Measurements from ENCODE around the gene UNC45A. TPM values are rescaled to one million over a fixed set of nuclear protein-coding genes. Genes with fewer than 3 reads are reported as not detected.
"Not testable (repeated sequence)": the region's sequence is repeated elsewhere in the genome, so short reads cannot be mapped to it uniquely, and the experiment has no call there.

UNC45A gene
- total RNA-seq, 1 donor from 2014 or later = 60.9 TPM

- no peak for TF ChIP-seq CTCF (IDR thresholded peaks at IDR 0.05)
- H3K4me3 ChIP-seq = no peak overlapping the region
- H3K4me1 ChIP-seq = peaks cover 14% of the 10 kb centered on the region
- ATAC-seq = no peak
- intact Hi-C loops (cut with DNase I) = no loop called here
- no peaks in the 10 kb centered on the region for H3K9me3 ChIP-seq
- no peak for DNase-seq
- H3K27ac ChIP-seq = no peak overlapping the region
- no peaks in the 10 kb centered on the region for H3K27me3 ChIP-seq
- H3K36me3 ChIP-seq = peaks cover 60% of the 10 kb centered on the region
Observed at GRCh38 chr15:90905306-90906180, 29.5 kb upstream of the UNC45A start.

DNA sequence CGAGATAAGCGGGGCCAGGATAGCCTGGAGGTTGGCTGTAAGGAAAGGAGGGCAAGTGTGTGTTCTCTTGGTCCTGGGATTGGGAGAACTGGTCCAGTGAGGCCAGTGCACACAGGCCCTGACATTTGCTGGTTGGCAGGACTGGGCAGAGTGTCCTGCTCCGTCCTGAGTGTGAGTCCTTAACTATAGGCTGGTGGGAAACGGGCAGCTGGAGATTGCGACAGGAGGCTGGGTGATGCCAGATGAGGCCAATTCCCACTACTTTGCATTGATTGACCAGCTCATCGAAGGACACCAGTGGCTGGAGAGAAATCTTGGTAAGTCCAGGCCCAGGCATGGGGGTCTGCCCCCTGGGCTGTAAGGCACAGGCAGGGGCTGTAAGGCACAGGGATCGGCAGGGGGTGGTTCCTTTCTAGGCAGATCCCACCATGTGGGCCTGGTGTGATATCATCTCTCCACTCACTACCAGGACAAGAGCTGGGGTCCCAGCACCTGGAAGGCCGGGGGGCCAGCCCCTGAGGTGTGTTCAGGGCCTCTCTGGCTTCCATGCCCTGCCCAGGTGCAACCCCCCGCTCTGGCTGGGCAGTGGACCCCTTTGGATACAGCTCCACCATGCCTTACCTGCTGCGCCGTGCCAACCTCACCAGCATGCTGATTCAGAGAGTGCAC, 28.8 kb upstream of the UNC45A start:
- ATAC-seq (no peak), DNase-seq (no peak)
- no peaks in the 10 kb centered on the region for H3K27me3 ChIP-seq
- peaks cover 68% of the 10 kb centered on the region for H3K36me3 ChIP-seq
- intact Hi-C loops (cut with DNase I) = no loop called here
- TF ChIP-seq CTCF (IDR thresholded peaks at IDR 0.05) = no peak
- H3K27ac ChIP-seq = no peak overlapping the region
- H3K4me3 ChIP-seq = no peak overlapping the region
- peaks cover 14% of the 10 kb centered on the region for H3K4me1 ChIP-seq
- no peaks in the 10 kb centered on the region for H3K9me3 ChIP-seq

DNA sequence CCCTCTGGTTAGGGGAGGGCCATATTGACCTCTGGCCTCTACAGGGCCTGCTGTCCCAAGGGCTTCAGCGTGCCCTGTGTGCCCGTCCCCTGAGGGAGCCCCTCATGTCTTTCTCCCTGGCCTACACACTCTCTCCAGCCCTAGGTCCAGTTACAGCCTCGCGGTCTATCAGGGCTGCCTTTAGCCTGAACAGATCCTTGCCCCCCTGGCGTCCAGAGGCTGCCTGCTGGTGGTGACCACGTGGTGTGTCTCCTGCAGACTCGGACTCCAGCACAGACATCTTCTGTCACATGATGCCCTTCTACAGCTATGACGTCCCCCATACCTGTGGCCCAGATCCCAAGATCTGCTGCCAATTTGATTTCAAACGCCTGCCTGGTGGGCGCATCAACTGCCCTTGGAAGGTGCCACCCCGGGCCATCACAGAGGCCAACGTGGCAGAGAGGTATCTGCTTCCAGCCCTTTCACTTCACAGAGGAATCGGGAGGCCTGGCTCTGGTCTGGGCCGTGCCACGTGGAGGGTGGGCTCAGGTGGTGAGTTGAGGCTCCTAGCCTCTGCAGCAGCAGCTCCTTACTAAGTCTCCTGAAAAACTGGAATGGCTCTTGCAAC, 27.9 kb upstream of the UNC45A start:
- no peak for DNase-seq
- intact Hi-C loops (cut with DNase I) = no loop called here

GRCh38 chr15:90907838-90908507, 27.1 kb upstream of the UNC45A start:
- Histone ChIP-seq H3K36me3 (peaks cover 84% of the 10 kb centered on the region), H3K27ac (no peak overlapping the region), H3K4me3 (no peak overlapping the region), H3K9me3 (no peaks in the 10 kb centered on the region), H3K4me1 (peaks cover 8% of the 10 kb centered on the region), H3K27me3 (no peaks in the 10 kb centered on the region)
- no peak for TF ChIP-seq CTCF (IDR thresholded peaks at IDR 0.05)
- ATAC-seq (no peak), DNase-seq (no peak)
- intact Hi-C loops (cut with DNase I) = no loop called here

More for the DNA sequence above, 27.9 kb upstream of the UNC45A start:
- H3K4me3 ChIP-seq = no peak overlapping the region
- peaks cover 76% of the 10 kb centered on the region for H3K36me3 ChIP-seq
- H3K4me1 ChIP-seq = peaks cover 8% of the 10 kb centered on the region
- H3K9me3 ChIP-seq = no peaks in the 10 kb centered on the region
- H3K27me3 ChIP-seq = no peaks in the 10 kb centered on the region
- no peak for TF ChIP-seq CTCF (IDR thresholded peaks at IDR 0.05)
- no peak overlapping the region for H3K27ac ChIP-seq
- no peak for ATAC-seq

DNA sequence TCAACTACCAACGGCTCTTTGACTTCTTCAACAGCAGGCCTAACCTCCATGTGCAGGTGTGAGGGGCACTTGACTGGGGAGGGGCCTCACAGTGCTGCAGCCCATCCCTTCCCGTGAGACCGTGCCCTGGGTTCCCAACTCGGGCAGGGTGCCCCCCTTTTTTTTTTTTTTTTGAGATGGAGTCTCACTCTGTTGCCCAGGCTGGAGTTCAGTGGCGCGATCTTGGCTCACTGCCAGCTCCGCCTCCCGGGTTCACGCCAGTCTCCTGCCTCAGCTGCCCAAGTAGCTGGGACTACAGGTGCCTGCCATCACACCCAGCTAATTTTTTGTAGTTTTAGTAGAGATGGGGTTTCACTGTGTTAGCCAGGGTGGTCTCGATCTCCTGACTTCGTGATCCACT, 25.6 kb upstream of the UNC45A start:
- ATAC-seq; H3K27ac ChIP-seq; intact Hi-C loops (cut with DNase I); H3K9me3 ChIP-seq; H3K4me3 ChIP-seq; DNase-seq; H3K4me1 ChIP-seq; H3K27me3 ChIP-seq: not testable (repeated sequence)
- peaks cover 99% of the 10 kb centered on the region for H3K36me3 ChIP-seq

All from upper lobe of right lung (tissue), 1 donor.